HEK293 (cell line): Measurements from ENCODE around the gene IDI2.
A peak's percentile ranks its signal among the peaks of the same experiment; 100 is the strongest.
"Not testable (repeated sequence)": the region's sequence is repeated elsewhere in the genome, so short reads cannot be mapped to it uniquely, and the experiment has no call there.

Experiments
- CTCF ChIA-PET: fragments of 350-600 bp; formaldehyde crosslinking; extraction: SDS; loops from one replicate; lab custom pipeline; 2021; ENCODE audit warnings: antibody characterized with exemption; lab: Yijun Ruan, JAX
- POLR2A ChIA-PET: fragments of 300-600 bp; formaldehyde crosslinking; extraction: SDS; loops from one replicate; lab custom pipeline; 2020; ENCODE audit warnings: antibody characterized with exemption, inconsistent platforms; lab: Yijun Ruan, JAX
- H3K27ac ChIP-seq: fragments of 200-500 bp; sonication (Bioruptor generic); 2 replicates; pipeline ENCODE4 v1.5.1; 2014; ENCODE audit warnings: low read depth, low read length, control low read depth, inconsistent platforms; ENCODE audit errors: extremely low read depth
- H3K36me3 ChIP-seq, 2 experiments: fragments of 200-500 bp in 1 of 2; sonication (Bioruptor generic) in 1 of 2; 1 replicate in 1 of 2; 2 replicates in 1 of 2; pipeline ENCODE4 v1.5.1; 2014 to 2017; ENCODE audit warnings: inconsistent platforms in 2 of 2, low read length in 2 of 2; ENCODE audit not compliant: control insufficient read depth in 2 of 2, insufficient read depth in 1 of 2
- H3K4me1 ChIP-seq: fragments of 200-500 bp; sonication (Bioruptor generic); 2 replicates; pipeline ENCODE4 v1.5.1; 2014; ENCODE audit warnings: mild to moderate bottlenecking, low read length, inconsistent platforms; ENCODE audit not compliant: control insufficient read depth, insufficient read depth
- H3K4me3 ChIP-seq: 2 replicates; pipeline ENCODE4 v1.5.1; 2011; ENCODE audit warnings: low read depth, mild to moderate bottlenecking, control low read depth, low read length, moderate library complexity
- H3K9me3 ChIP-seq: fragments of 200-500 bp; sonication (Bioruptor generic); 2 replicates; pipeline ENCODE4 v1.5.1; 2014; ENCODE audit warnings: low read depth, low read length, inconsistent platforms; ENCODE audit not compliant: control insufficient read depth, insufficient read depth
- GLIS1 ChIP-seq: fragments of 450-650 bp; formaldehyde crosslinking; IDR thresholded peaks from 2 replicates; pipeline ENCODE4 v1.5.1; 2016; ENCODE audit warnings: missing biosample characterization, missing genetic modification characterization
- HOXC10 ChIP-seq: sonication (generic); formaldehyde crosslinking; IDR thresholded peaks from 2 replicates; pipeline ENCODE4 v1.8.1; 2023; ENCODE audit warnings: mild to moderate bottlenecking, missing genetic modification reagents
- KLF7 ChIP-seq: fragments of 450-650 bp; formaldehyde crosslinking; IDR thresholded peaks from 2 replicates; pipeline ENCODE4 v1.5.1; 2016; ENCODE audit warnings: missing biosample characterization, missing genetic modification characterization, borderline replicate concordance
- ZFP41 ChIP-seq: fragments of 450-650 bp; formaldehyde crosslinking; IDR thresholded peaks from 2 replicates; pipeline ENCODE4 v1.5.1; 2016; ENCODE audit warnings: missing biosample characterization, missing genetic modification characterization, borderline replicate concordance
- ZIC2 ChIP-seq: fragments of 450-650 bp; formaldehyde crosslinking; IDR thresholded peaks from 2 replicates; pipeline ENCODE4 v1.5.1; 2016; ENCODE audit warnings: missing biosample characterization, missing genetic modification characterization
- ZNF10 ChIP-seq: fragments of 450-650 bp; formaldehyde crosslinking; IDR thresholded peaks from 2 replicates; pipeline ENCODE4 v1.5.1; 2017; ENCODE audit warnings: missing biosample characterization, missing genetic modification characterization
- ZNF24 ChIP-seq: fragments of 450-650 bp; formaldehyde crosslinking; IDR thresholded peaks from 2 replicates; pipeline ENCODE4 v1.5.1; 2016; ENCODE audit warnings: missing biosample characterization, missing genetic modification characterization
- ZNF366 ChIP-seq: fragments of 450-650 bp; formaldehyde crosslinking; conservative IDR thresholded peaks from 2 replicates; pipeline ENCODE4 v1.5.1; 2016; ENCODE audit warnings: missing biosample characterization, missing genetic modification characterization
- ZNF423 ChIP-seq: fragments of 450-650 bp; formaldehyde crosslinking; IDR thresholded peaks from 2 replicates; pipeline ENCODE4 v1.5.1; 2016; ENCODE audit warnings: missing biosample characterization, missing genetic modification characterization
- ZNF433 ChIP-seq: fragments of 450-650 bp; formaldehyde crosslinking; IDR thresholded peaks from 2 replicates; pipeline ENCODE4 v1.5.1; 2016; ENCODE audit warnings: missing biosample characterization, missing genetic modification characterization, low read depth
- ZNF549 ChIP-seq: fragments of 450-650 bp; IDR thresholded peaks from 2 replicates; pipeline ENCODE4 v1.5.1; 2018; ENCODE audit warnings: missing biosample characterization, missing genetic modification characterization, mild to moderate bottlenecking, inconsistent platforms, moderate library complexity
- ZNF624 ChIP-seq: fragments of 450-650 bp; formaldehyde crosslinking; IDR thresholded peaks from 2 replicates; pipeline ENCODE4 v1.5.1; 2017; ENCODE audit warnings: missing biosample characterization, missing genetic modification characterization
- TF ChIP-seq, protein P1 (sequence below): fragments of 450-650 bp; formaldehyde crosslinking; IDR thresholded peaks from 2 replicates; pipeline ENCODE4 v1.5.1; 2016; ENCODE audit warnings: missing biosample characterization, missing genetic modification characterization, low read depth
- TF ChIP-seq, protein P2 (sequence below): fragments of 450-650 bp; formaldehyde crosslinking; IDR thresholded peaks from 2 replicates; pipeline ENCODE4 v1.5.1; 2016; ENCODE audit warnings: missing biosample characterization, missing genetic modification characterization, low read depth
- TF ChIP-seq, protein P3 (sequence below): fragments of 450-650 bp; formaldehyde crosslinking; IDR thresholded peaks from 2 replicates; pipeline ENCODE4 v1.5.1; 2016; ENCODE audit warnings: missing biosample characterization, missing genetic modification characterization

IDI2 gene

DNA sequence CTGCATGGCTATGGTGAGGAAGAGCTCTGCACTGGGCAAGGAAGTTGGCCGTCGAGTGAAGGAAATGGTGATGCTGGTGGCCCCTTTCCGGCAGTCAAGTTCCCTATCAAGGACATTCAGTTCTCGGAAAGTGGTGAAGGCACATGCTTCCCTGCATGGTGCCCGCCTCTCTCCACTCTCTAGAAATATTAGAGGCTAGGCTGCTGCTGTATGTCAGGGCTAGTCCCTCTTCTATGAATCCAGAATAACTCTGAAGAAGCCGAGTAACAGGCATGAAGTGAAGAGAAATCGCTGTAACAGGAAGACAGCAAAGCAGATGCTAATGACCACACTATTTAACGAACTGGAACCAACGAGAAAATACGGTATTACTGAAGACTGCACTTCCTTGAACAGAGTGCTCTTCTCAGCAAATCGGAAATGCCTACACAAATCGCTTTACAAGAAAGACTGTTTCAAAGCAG, 17.9 kb upstream of the IDI2 start (continued):
- TF ChIP-seq, protein P1, sequence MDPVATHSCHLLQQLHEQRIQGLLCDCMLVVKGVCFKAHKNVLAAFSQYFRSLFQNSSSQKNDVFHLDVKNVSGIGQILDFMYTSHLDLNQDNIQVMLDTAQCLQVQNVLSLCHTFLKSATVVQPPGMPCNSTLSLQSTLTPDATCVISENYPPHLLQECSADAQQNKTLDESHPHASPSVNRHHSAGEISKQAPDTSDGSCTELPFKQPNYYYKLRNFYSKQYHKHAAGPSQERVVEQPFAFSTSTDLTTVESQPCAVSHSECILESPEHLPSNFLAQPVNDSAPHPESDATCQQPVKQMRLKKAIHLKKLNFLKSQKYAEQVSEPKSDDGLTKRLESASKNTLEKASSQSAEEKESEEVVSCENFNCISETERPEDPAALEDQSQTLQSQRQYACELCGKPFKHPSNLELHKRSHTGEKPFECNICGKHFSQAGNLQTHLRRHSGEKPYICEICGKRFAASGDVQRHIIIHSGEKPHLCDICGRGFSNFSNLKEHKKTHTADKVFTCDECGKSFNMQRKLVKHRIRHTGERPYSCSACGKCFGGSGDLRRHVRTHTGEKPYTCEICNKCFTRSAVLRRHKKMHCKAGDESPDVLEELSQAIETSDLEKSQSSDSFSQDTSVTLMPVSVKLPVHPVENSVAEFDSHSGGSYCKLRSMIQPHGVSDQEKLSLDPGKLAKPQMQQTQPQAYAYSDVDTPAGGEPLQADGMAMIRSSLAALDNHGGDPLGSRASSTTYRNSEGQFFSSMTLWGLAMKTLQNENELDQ (tag by site-specific recombination), result no peak
- TF ChIP-seq ZNF423 (tag by site-specific recombination) (no peak), ZNF549 (no peak), ZNF433 (tag by site-specific recombination) (no peak)

DNA sequence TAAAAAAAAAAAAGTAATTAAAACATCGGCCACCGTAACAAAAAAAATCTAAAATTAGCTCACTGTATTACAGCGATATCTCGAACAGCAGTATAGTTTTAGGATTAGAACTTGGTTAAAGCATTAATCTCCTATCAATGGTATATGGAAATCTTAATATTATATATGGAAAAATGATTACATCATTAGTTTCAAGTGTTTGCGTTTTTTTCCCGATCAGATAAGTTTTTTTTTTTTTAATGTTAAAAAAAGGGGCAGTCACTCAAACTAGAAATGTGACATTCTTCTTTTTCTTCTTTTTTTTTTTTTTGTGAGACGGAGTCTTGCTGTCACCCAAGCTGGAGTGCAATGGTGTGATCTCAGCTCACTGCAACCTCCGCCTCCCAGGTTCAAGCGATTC, 15.9 kb upstream of the IDI2 start:
- H3K9me3 ChIP-seq, result no peaks in the 10 kb centered on the region
- CTCF ChIA-PET, result no interaction called here
- no peak overlapping the region for H3K4me3 ChIP-seq
- H3K27ac ChIP-seq, result no peak overlapping the region
- TF ChIP-seq, protein P2, sequence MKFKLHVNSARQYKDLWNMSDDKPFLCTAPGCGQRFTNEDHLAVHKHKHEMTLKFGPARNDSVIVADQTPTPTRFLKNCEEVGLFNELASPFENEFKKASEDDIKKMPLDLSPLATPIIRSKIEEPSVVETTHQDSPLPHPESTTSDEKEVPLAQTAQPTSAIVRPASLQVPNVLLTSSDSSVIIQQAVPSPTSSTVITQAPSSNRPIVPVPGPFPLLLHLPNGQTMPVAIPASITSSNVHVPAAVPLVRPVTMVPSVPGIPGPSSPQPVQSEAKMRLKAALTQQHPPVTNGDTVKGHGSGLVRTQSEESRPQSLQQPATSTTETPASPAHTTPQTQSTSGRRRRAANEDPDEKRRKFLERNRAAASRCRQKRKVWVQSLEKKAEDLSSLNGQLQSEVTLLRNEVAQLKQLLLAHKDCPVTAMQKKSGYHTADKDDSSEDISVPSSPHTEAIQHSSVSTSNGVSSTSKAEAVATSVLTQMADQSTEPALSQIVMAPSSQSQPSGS, result peak; percentile 78; the same call in 1 of the 2 replicates
- TF ChIP-seq, protein P3, sequence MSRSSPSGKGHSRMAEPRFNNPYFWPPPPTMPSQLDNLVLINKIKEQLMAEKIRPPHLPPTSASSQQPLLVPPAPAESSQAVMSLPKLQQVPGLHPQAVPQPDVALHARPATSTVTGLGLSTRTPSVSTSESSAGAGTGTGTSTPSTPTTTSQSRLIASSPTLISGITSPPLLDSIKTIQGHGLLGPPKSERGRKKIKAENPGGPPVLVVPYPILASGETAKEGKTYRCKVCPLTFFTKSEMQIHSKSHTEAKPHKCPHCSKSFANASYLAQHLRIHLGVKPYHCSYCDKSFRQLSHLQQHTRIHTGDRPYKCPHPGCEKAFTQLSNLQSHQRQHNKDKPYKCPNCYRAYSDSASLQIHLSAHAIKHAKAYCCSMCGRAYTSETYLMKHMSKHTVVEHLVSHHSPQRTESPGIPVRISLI (tag by site-specific recombination), result peak; percentile 45; the same call in 1 of the 2 replicates
- TF ChIP-seq ZNF366 (tag by site-specific recombination), result no peak
- TF ChIP-seq, all 188 proteins: peak for 2
- POLR2A ChIA-PET, result no interaction called here
- H3K36me3 ChIP-seq, result peaks cover 38 to 60% of the 10 kb centered on the region in 2 experiments
- no peaks in the 10 kb centered on the region for H3K4me1 ChIP-seq

DNA sequence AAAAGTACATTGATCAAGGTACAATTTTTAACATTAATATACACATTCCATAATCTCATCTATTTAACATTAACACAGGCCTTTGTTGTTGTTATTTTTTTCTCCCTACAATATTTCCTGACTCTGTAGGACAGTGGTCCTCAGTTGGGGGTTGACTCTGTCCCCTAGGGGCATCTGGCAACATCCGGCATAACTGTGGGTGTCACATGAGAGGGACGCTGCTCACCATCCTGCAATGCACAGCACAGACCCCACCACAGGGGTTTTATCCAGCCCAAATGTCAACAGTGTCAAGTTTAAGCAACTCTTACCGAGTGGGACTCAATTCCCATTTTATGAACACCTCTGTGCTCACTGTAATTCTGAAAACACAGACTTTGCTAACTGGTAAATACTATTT, 14.5 kb upstream of the IDI2 start:
- POLR2A ChIA-PET, result no interaction called here
- no peaks in the 10 kb centered on the region for H3K9me3 ChIP-seq
- CTCF ChIA-PET, result no interaction called here
- no peak overlapping the region for H3K27ac ChIP-seq
- TF ChIP-seq ZNF624 (tag by site-specific recombination), result no peak
- TF ChIP-seq ZFP41 (tag by site-specific recombination), result no peak
- peak; percentile 77 for TF ChIP-seq ZIC2 (tag by site-specific recombination)
- TF ChIP-seq GLIS1, result peak; percentile 35; the same call in 1 of the 2 replicates
- peaks cover 38 to 64% of the 10 kb centered on the region in 2 experiments for H3K36me3 ChIP-seq
- H3K4me1 ChIP-seq, result no peaks in the 10 kb centered on the region
- no peak overlapping the region for H3K4me3 ChIP-seq

DNA sequence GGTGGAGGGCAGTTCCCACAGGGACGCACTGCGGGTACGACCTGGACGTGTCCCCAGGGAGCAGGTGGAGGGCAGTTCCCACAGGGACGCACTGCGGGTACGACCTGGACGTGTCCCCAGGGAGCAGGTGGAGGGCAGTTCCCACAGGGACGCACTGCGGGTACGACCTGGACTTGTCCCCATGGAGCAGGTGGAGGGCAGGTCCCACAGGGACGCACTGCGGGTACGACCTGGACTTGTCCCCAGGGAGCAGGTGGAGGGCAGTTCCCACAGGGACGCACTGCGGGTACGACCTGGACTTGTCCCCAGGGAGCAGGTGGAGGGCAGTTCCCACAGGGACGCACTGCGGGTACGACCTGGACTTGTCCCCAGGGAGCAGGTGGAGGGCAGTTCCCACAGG, 13.1 kb upstream of the IDI2 start:
- CTCF ChIA-PET, H3K9me3 ChIP-seq, H3K27ac ChIP-seq, POLR2A ChIA-PET, H3K4me1 ChIP-seq, H3K4me3 ChIP-seq: not testable (repeated sequence)
- peaks cover 38 to 61% of the 10 kb centered on the region in 2 experiments for H3K36me3 ChIP-seq

DNA sequence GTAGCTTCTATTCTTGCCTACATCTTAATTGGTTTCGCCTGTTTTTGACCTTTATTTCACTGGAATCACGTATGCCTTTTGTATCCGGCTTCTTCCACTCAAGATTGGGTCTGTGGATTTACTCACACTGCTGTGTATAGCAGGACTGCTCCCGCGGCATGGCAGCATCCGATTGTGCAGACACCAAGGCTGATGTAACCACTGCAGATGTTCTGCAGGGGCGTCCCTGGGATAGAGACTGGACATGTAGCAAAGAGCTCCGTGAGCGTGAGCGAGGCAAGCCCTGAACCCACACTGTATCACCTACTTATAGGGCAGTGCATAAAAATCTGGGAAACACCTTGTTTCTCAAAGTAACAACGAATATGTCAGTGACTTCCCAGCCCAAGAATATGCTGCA, 11.4 kb upstream of the IDI2 start:
- Histone ChIP-seq H3K4me1 (no peaks in the 10 kb centered on the region), H3K27ac (no peak overlapping the region), H3K9me3 (no peaks in the 10 kb centered on the region), H3K36me3 (peaks cover 25 to 46% of the 10 kb centered on the region in 2 experiments), H3K4me3 (no peak overlapping the region)
- CTCF ChIA-PET, result no interaction called here
- POLR2A ChIA-PET, result no interaction called here
- no peak for TF ChIP-seq ZNF10 (tag by site-specific recombination)
- TF ChIP-seq KLF7 (tag by site-specific recombination), result no peak
- TF ChIP-seq ZNF24, result no peak
- TF ChIP-seq, protein P2, result no peak
- TF ChIP-seq ZNF423 (tag by site-specific recombination), result no peak
- TF ChIP-seq HOXC10, result no peak
